ENCODE measurements around the gene MOCS1.

Gene MOCS1

DNA sequence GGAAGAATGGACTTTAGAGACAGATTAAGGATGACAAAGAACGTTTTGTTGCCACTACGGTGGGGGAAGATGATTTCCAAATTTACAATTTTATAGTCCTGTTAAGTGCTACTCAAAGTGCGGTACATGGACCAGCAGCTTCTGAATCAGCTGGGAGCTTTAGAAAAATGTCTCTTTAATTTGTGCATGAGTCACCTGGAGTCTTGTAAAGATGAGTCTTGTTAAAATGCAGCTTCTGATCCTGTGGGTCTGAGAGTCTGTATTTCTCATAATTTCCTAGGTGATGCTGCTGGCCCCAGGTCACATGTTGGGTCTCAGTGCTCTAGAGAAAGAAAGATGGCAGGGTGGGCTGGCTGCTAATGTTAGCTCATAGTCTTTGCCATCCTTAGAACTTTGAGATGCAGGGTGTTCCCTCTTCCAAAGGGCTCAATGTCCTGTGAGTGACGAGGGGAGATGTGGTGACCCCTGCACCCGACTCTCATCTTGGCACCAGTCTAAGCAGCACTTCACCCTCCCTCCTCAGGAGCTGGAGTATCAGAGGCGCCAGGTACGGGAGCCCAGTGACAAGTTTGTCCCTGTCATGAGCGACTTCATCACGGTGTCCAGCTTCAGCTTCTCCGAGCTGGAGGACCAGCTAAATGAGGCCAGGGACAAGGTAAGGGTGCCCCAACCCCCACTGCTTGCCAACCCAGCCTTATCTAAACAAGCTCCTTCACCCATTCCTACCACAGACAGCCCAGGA, 34.5 kb downstream of the MOCS1 start:
- no peak for DNase-seq

DNA sequence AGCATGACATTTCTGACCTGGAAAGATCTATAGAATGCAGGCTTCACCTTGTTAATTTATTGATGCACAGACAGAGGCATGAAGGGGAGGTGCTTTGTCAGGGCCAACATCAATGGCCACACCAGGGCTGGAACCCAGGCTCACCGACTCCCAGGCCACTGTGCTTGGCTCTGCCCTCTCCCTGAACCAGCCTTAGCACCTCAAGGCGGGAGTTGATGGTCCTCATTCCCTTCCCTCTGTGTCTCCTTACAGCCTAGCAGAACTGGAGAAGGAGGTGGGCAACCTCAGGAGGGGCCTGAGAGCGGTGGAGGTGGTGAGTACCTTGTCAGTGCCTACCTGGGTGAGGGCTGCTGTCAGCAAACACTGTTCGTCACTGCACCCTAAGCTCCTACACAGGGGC, 35.6 kb downstream of the MOCS1 start:
- DNase-seq: no peak

DNA sequence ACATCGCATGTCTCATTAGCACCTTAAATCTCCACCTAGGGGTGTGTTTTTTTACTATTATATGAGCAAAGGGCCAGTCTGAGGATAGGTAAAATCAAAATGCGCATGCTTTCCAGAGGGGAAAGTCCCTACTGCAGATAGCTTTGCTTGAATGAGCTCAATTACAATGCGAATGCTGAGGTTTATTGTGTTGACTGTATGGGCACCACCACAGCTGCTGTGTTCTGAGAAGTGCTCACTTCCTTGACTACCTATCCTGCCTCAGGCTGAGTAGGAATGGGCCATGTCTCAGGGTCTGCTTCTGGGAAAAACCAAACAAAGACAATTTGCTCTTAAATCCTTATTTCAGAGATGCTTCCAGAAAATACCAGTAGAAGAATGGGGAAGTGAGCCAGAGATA, 36.6 kb downstream of the MOCS1 start:
- DNase-seq: no peak

DNA sequence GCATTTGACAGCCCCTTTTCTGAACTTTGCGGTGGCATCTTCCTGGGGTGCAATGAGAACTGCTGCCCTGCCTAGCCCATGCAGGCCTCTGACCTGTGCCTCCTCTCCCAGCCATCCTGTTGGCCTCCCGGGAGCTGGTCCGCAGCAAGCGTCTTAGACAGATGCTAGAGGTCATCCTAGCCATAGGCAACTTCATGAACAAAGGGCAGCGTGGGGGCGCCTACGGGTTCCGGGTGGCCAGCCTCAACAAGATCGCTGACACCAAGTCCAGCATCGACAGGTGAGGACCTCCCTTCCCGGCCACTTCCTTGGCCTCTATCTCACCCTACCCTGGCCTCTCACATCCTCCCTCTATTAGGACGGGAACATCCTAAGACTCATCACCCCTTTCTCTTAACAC, 37.6 kb downstream of the MOCS1 start:
- no peak for DNase-seq

DNA sequence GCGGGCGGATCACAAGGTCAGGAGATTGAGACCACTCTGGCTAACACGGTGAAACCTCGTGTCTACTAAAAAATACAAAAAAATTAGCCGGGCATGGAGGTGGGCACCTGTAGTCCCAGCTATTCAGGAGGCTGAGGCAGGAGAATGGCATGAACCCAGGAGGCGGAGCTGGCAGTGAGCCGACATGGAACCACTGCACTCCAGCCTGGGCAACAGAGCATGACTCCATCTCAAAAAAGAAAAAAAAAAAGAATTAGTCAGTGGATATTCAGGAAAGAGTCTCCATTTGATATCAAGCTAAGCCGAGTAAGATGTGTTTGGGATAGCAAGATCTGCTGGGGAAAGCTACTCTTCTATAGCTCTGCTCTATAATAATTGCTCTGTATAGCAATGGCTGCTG, 41.0 kb downstream of the MOCS1 start:
- DNase-seq: no peak

DNA sequence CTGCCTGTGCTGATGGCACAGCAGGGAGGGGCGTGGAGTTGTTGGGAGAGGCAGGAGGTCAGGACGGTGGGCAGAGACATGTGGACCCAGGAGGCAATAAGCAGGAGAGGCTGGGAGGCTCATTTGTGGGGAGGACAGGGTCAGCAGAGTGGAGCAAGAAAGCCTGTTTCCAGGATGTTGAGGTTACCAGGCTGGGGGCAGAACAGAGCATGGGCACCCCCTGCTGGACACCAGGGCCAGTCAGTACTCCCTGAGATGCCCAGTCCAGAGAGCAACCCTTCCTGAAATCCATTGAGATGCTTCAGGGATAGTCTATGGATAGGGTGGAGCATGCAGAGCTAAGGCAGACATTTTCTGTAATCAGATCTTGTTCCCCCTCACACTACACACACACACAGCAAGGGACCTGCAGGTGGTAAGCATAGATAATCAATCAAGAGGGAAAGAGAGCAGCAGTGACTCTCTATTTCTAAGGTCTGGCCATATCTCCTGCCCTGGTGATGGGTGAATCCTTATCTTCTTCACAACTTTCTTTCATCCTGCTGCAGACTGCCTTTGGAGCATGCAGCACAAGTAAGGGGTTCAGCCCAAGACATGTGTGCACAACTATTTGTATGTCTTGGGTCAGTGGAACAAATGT, 41.7 kb downstream of the MOCS1 start:
- DNase-seq: peak; percentile 41

DNA sequence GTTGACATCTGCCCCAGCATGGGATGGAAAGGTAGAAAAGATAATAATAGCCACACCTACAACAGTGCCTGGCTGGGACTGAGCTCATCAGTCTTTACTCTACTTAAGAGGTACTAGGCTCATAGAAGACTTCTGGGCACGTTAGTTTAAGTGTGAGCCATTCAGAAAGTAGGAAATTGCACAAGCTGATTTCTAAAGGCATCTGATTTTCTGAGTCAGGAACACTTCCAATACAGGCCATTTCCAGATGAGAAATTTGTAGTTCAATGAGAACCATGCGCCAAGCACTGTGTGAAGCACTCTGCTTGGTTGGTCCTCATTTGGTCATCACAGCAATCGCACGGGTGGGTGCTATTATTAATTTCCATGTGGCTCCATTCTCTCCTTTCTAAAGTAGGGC, 42.3 kb downstream of the MOCS1 start:
- DNase-seq: no peak

DNA sequence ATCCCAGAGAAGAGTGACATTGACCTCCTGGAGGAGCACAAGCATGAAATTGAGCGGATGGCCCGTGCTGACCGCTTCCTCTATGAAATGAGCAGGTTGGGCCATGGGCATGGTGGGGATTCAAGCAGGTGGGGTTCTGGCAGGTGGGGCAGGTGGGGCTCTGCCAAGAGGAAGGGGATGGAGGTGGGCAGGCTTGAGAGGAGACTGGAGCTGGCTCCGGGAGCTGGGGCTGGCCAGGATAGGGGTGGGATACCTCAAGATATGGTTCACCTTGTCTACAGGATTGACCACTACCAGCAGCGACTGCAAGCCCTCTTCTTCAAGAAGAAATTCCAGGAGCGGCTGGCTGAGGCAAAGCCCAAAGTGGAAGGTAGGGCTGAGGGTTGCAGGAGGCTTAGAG, 42.9 kb downstream of the MOCS1 start:
- no peak for DNase-seq

DNA sequence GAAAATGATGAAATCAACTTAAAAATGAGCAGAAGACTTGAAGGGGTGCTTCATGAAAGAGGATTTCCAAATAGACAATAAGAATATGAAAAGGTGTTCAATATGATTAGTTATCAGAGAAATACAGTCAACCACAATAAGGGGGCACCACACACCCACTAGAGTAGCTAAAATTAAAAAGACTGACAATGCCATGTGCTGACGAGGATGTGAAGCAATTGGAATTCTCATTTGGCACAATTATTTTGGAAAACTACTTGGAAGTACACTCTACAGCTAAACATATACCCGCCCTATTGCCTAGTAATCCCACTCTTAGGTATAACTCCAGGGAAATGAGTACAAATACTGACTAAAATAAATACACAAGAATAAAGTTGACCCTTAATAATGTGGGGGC, 45.0 kb downstream of the MOCS1 start:
- DNase-seq: no peak

DNA sequence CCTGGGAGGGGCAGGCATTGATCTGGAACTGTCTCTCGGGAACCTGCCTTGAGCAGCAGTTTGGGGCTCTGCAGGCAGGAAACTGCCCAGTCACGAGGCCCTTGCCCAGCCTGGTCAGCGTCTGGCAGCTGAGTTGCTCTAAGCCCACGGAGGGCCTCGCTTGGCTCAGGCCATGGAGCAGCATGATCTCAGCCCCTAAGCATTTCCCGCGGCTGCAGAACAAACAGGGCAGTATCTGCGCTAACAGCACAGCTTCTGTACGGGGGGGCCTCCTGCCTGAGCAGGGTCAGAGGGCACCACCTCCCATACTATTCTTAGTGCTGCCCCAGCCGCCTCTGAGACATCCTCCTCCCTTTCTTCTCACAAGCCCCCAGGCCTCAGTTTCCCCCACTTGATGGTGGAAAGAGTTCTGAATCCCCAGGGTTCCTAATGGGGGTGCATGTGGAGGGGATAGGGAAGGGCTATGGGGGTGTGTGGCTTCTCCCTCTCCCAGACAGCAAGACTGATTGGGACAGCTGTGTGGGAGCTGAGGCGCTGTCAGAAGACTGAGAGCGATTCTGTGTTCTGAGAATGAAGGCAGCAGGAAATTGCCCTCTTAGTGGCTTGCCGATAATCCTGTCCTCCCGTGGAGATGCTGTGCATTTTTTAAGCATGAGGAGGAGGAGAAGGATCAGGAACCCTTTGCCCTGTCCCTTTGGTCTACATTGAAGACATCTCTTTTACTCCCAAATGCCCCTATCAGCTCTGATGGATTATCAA, 46.4 kb downstream of the MOCS1 start:
- no peak for DNase-seq

DNA sequence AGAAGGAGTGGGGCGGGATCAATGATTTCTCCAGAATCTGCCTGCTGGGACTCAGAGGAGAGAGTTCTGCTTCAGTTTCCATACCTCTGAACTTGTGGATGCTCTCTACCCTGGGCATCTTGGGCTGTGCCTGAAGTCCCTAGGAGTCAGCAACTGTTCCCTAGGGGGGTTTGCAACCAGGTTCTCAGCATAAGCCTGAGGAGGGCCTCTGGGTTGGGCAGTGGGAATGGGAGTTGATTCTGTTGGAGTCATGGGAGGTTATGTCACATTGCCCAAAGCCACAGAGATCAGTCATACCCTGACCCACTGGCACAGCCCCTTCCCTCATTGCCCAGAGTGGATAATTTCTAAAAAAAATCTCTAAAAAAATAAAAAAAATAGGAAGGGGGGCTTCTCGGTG, 47.4 kb downstream of the MOCS1 start:
- no peak for DNase-seq

DNA sequence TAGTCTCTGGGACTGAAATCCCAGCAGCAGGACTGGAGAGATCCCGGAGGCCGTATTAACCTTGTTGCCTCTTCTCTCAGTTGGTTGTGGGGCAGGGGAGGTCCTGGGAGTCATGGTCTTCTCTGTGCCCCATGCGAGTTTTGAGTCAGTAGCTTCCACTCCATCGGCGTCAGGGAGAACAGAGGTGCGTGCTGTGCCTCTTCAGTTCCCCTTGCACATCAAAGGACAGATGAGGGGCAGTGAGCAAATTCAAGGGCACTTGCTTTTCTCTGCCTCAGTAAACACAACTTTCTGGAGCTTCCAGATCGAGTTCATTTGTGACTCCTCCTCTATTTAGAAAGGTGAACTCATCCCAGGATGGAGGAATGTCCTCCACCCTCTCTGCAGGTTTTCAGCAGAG, 48.6 kb downstream of the MOCS1 start:
- no peak for DNase-seq

DNA sequence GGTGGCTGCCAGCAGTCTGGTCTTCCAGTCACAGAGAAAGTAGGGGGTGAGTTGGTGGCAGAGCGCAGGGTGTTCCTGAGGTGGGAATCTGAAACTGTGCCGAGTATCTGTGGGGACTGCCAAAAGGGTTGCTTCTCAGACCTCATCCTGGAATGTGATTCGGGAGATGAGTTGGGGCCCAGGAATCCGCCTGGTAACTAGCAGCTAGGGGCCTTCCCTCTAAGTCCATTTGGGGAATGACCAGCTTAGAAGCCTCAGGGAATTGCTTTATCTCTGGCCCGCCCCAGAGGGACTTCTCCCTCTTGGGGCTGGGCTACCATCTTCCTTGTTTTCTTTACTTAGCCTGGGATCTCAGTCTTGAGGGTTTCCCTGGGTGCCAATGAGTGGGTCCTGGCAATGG, 49.6 kb downstream of the MOCS1 start:
- DNase-seq: no peak

DNA sequence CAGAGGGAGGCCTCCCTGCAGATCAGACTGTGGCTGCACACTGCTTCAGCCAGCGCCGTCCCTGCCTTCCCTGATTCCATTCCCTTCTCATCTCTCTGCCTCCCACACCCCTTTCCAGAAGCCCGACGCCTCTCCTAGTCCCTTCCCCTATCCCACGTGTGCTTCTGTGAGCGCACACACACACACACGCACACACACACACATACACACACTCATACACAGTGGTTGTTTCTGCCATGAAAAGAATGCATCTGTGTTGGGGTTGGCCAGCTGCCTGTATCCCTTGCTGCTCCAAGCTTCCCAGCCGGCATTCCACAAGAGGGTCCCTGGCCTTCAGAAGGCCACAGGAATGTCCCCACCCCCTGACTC, 51.7 kb downstream of the MOCS1 start:
- no peak for DNase-seq

DNA sequence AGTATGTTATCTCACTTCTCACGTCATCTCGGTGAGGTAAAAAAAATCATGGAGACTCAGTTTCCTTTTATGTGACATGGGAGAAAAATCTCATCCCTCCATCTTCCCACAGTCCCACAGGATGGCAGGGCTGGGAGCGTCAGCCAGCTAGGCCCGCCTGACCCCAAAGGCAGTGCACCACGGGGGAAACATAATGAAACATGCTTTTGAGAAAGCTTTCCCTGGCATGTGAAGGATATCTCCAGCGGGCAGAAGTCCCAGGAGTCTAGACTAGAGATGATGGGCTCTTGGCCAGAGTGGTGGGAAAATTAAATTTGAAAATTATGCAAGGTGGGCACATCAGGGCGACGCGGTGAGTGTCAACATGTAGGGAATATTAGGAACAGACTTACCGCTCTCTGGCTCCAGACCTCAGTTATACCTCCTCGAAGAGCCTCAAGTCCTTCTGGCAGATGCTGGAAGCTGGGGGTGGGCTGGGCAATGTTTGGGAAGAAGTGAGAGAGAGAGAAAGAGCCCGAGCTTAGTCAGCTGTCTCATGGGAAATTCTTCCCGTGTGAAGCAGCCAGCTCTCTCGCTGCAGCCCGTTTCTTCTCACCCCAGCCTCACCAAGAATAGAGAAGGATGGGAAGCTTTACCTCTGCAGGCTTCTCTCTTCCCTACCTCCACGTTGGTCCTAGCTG, 52.3 kb downstream of the MOCS1 start:
- DNase-seq: no peak

DNA sequence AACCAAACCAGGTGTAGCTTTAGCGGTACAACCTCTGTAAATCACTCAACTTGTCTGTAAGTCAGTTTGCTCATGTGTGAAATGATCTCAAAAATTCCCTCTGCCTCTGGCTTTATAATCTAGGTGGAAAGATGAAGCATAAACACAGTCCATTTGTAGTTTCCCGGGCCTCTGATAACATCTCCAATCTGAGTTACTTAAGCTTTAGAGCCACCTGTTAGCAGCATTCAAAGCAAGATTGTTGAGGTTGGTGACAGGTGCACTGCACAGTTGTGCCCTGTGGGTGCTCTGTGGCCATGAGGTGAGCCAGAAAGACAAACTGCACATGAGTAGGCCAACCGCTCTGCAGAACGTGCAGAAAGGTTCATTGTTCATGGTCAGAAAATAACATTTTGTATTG, 53.7 kb downstream of the MOCS1 start:
- no peak for DNase-seq

DNA sequence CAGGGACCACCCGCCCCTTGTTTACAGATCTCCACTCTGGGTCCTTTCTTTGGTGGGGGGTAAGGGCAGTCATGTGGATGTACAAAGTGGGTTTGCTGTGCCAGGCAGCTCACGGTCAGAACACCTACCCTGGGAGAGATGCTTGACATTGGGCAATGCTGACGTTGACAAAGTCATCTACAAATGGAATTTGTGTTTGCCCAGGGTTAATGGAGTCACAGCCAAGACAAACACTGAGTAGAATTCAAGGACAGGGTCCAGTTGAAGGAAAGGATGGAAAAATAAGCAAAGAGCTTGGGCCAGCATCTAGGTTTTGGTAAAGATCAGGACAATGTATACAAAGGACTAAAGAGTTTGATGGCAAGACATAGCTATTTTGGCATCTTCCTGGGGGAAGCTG, 54.7 kb downstream of the MOCS1 start:
- DNase-seq: no peak

DNA sequence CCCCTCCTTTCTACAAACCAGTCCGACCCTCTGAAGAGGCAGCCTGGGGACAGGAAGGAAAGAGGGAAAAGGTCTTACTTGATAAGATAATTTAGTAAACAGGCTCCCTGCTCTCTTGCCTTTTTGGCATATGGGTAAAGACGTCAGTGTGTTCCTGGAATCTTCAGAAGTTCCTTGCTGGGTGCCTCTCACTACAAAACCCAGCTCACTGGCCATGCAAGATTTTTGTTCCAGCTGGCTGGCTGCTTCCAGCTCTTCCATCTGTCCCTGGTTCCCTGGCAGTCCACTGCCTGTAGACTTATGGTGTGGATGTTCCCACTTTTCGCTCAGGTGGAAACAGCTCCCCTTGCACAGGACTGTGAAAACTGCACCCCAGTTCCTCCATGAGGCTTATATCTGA, 57.4 kb downstream of the MOCS1 start:
- no peak for DNase-seq

DNA sequence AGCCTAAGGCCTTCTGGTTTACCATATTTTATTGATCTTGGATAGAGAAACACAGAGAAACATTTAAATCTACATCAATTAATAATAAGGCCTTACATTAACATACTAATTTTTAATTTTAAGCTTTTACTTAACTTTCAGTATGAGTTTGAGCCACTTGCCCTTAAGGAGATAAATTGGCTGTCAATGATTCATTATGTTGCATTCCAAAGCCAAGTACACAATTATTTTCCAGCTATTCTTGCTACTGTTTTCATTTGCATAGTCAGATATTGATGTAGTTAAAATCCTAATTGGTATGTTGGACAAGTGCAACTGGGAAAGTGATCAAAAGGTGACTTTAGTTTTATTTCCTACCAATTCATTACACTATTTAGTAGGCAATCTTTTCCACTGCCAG, 58.2 kb downstream of the MOCS1 start:
- no peak for DNase-seq

DNA sequence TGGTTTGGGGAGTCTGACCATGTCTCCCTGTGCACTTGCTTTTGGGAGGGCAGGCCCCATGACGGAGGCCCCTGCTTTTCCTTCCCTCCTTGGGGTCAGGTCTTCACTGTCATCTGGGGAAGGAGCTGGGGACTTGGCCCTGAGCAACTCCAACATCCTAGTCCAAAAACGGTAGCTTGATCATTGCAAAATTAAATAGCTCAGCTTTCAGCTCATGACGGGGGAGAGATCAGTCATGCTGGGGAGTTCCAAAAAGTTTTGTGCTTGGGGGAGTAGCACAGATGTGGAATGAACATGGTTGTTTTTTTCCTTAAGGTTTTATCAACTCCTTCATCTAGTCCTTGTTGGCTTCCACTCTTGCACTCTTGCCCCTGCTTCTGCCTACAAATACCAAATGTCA, 60.8 kb downstream of the MOCS1 start:
- no peak for DNase-seq

DNA sequence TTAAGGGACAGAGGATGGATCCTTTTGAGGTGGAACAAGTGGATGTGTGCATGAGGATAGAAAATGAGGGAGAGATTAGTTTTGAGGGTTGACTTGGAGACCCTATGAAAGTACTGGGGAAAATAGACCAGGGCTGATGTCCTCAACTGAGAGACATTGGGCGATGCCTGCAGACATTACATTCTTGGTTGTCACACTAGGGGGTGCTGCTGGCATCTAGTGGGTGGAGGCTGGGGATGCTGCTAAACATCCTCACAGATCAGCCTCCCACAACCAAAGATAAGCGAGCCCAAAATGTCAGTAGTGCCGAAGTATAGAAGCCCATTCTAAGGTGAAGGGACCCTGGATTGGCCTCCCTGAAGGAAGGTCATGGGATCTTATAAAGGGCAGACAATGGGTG, 63.3 kb downstream of the MOCS1 start:
- no peak for DNase-seq

DNA sequence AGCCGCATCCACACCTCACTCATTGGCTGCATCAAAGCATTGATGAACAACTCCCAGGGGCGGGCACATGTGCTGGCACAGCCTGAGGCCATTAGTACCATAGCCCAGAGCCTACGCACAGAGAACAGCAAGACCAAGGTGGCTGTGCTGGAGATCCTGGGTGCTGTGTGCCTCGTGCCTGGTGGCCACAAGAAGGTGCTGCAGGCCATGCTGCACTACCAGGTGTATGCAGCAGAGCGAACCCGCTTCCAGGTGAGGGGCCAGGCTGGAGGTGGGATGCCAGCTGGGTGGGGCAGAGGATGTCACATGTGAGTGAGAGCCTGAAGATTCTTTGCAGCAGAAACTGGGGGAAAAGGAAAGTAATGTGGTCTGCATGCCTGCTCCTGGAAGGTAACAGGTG, 66.7 kb downstream of the MOCS1 start:
- DNase-seq: no peak

DNA sequence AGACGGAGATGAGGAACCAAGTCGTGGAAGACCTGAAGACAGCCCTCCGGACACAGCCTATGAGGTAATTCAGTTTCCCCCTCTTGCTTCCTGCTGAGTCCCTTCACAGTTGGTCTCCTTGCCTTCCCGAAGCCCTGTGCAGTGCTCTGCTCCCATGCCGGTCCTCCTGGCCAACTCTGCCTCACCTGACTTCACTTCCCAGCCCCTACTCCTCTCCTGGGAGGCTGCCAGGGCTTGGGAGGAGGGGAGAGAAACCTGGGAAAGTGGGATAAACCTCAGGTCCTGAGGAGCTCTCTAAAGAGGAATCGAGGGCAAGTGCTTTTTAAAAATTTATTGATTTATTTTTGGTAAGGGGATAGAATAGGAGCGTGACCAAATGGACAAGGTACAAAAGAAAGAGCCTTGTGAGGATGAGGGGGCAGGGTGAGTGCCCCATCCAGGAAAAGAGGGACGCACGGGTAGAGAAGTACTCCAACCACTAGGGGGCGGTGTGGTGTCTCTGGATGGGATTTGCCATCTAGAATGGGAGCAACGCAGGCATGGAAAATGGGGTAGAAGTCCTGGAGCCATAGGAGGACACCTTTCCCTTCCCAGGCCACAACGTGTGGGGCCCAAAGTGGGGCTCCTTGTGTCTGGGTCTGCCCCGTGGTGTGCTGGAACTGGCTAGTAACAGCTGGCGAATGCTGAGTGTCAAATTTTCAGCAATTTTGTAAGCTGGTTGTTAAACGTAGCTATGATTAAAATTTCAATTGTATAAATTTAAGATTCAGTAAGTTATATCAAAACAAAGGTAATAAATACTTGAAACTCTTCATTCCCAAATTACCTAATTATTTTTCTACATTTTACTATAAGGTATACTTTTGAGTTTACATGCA, 69.0 kb downstream of the MOCS1 start:
- DNase-seq: peak; percentile 33

All from NCI-H748 treated with DMSO at 0.1 percent for 48 hours (cell line).